ENCODE data around the gene PNPLA6. TPM values are rescaled to one million over a fixed set of nuclear protein-coding genes. Genes with fewer than 3 reads are reported as not detected.
A peak's percentile ranks its signal among the peaks of the same experiment; 100 is the strongest.

The PNPLA6 gene
- 65.6 TPM for polyA plus RNA-seq (2013, experiment 1 of 2)
- 65.2 TPM for polyA plus RNA-seq (2013, experiment 2 of 2)

GRCh38 chr19:7535047-7535997 is at the start of gene PNPLA6:
TSS of gene PNPLA6 (plus strand) at chr19:7535717. CDS start at chr19:7535789, 72 bp downstream.
- H2AFZ ChIP-seq (ENCODE audit: low read depth, low read length): peak within 1 kb of the TSS; percentile 46
- peak within 1 kb of the TSS; percentile 96 for H4K8ac ChIP-seq (ENCODE audit: low read length)
- H3K4ac ChIP-seq (ENCODE audit: low read depth in 1 of 2, low read length in 2 of 2): peak within 1 kb of the TSS; percentile 85 to 94
- peak within 1 kb of the TSS; percentile 8 for H2BK5ac ChIP-seq (ENCODE audit: low read depth, low read length, poor library complexity, severe bottlenecking)
- H3K23ac ChIP-seq (ENCODE audit: low read length in 2 of 2): peak within 1 kb of the TSS in 1 of 2 experiments; percentile 95
- peak within 1 kb of the TSS; percentile 78 to 81 for H2BK12ac ChIP-seq (ENCODE audit: low read length in 2 of 2)
- peaks cover 20% of the 10 kb centered on the region for H3K4me1 ChIP-seq (ENCODE audit: control insufficient read depth, insufficient read depth, low read depth, low read length)
- peak within 1 kb of the TSS; percentile 11 for H2BK120ac ChIP-seq (ENCODE audit: low read depth, low read length)
- peaks cover 48 to 50% of the 10 kb centered on the region in 2 experiments for H3K36me3 ChIP-seq (ENCODE audit: control insufficient read depth in 1 of 2, insufficient read depth in 2 of 2, low read depth in 1 of 2, low read length in 2 of 2)
- peaks cover 33% of the 10 kb centered on the region for H3K79me1 ChIP-seq (replicated peaks; ENCODE audit: low read length, poor library complexity, severe bottlenecking)
- H3K14ac ChIP-seq (ENCODE audit: low read length in 2 of 2): peak within 1 kb of the TSS in 1 of 2 experiments; percentile 86
- under 1% methylated on average over 67 of the region's 76 CpGs for WGBS
- H3K9me3 ChIP-seq (ENCODE audit: control insufficient read depth, low read length): no peaks in the 10 kb centered on the region
- H2AK5ac ChIP-seq (ENCODE audit: low read length, severe bottlenecking): no peak within 1 kb of the TSS
- H4K91ac ChIP-seq (ENCODE audit: low read length): peak within 1 kb of the TSS; percentile 93
- H3K27me3 ChIP-seq (ENCODE audit: control insufficient read depth in 1 of 2, insufficient read depth in 1 of 2, low read length in 2 of 2): no peaks in the 10 kb centered on the region
- peak within 1 kb of the TSS; percentile 94 for H2BK15ac ChIP-seq (ENCODE audit: low read depth, poor library complexity, severe bottlenecking)
- H3K18ac ChIP-seq (ENCODE audit: low read depth in 1 of 2, low read length in 2 of 2): peak within 1 kb of the TSS; percentile 93 to 97
- peak within 1 kb of the TSS; percentile 92 to 95 for H3K4me3 ChIP-seq (ENCODE audit: insufficient read depth in 1 of 2, low read depth in 1 of 2, low read length in 2 of 2)
- H3K9ac ChIP-seq (ENCODE audit: low read length): peak within 1 kb of the TSS; percentile 95
- peak within 1 kb of the TSS; percentile 94 for H3K27ac ChIP-seq (ENCODE audit: low read length, poor library complexity, severe bottlenecking)
- H3K4me2 ChIP-seq (ENCODE audit: low read length, poor library complexity, severe bottlenecking): peak within 1 kb of the TSS; percentile 91
- DNase-seq: peak; percentile 95

GRCh38 chr19:7486923-7487322 is 48.6 kb upstream of the PNPLA6 start:
- Histone ChIP-seq H3K27me3 (ENCODE audit: control insufficient read depth in 1 of 2, insufficient read depth in 1 of 2, low read length in 2 of 2) (peaks cover 0 to 4% of the 10 kb centered on the region in 2 experiments), H2BK15ac (ENCODE audit: low read depth, poor library complexity, severe bottlenecking) (no peak overlapping the region), H3K18ac (ENCODE audit: low read depth in 1 of 2, low read length in 2 of 2) (no peak overlapping the region), H2AK5ac (ENCODE audit: low read length, severe bottlenecking) (no peak overlapping the region), H2AFZ (ENCODE audit: low read depth, low read length) (no peak overlapping the region), H3K23ac (ENCODE audit: low read length in 2 of 2) (no peak overlapping the region), H3K9ac (ENCODE audit: low read length) (no peak overlapping the region), H4K91ac (ENCODE audit: low read length) (no peak overlapping the region), H3K14ac (ENCODE audit: low read length in 2 of 2) (no peak overlapping the region), H3K27ac (ENCODE audit: low read length, poor library complexity, severe bottlenecking) (no peak overlapping the region), H3K4me3 (ENCODE audit: insufficient read depth in 1 of 2, low read depth in 1 of 2, low read length in 2 of 2) (no peak overlapping the region), H3K4ac (ENCODE audit: low read depth in 1 of 2, low read length in 2 of 2) (no peak overlapping the region), H2BK5ac (ENCODE audit: low read depth, low read length, poor library complexity, severe bottlenecking) (no peak overlapping the region), H2BK120ac (ENCODE audit: low read depth, low read length) (no peak overlapping the region), H3K36me3 (ENCODE audit: control insufficient read depth in 1 of 2, insufficient read depth in 2 of 2, low read depth in 1 of 2, low read length in 2 of 2) (peaks cover 4 to 6% of the 10 kb centered on the region in 2 experiments), H2BK12ac (ENCODE audit: low read length in 2 of 2) (no peak overlapping the region), H3K4me1 (ENCODE audit: control insufficient read depth, insufficient read depth, low read depth, low read length) (peaks cover 10% of the 10 kb centered on the region), H3K79me1 (replicated peaks; ENCODE audit: low read length, poor library complexity, severe bottlenecking) (no peaks in the 10 kb centered on the region), H3K4me2 (ENCODE audit: low read length, poor library complexity, severe bottlenecking) (no peak overlapping the region), H3K9me3 (ENCODE audit: control insufficient read depth, low read length) (no peaks in the 10 kb centered on the region), H4K8ac (ENCODE audit: low read length) (no peak overlapping the region)
- WGBS: 92% methylated on average over 2 of the region's 2 CpGs
- DNase-seq: no peak

- H3K4me3 ChIP-seq (ENCODE audit: insufficient read depth in 1 of 2, low read depth in 1 of 2, low read length in 2 of 2): peak within 1 kb of the TSS; percentile 64 to 88
- H3K27me3 ChIP-seq (ENCODE audit: control insufficient read depth in 1 of 2, insufficient read depth in 1 of 2, low read length in 2 of 2): no peaks in the 10 kb centered on the region
- H2BK120ac ChIP-seq (ENCODE audit: low read depth, low read length): peak within 1 kb of the TSS; percentile 61
- H3K27ac ChIP-seq (ENCODE audit: low read length, poor library complexity, severe bottlenecking): no peak within 1 kb of the TSS
- H4K91ac ChIP-seq (ENCODE audit: low read length): peak within 1 kb of the TSS; percentile 80
- H3K36me3 ChIP-seq (ENCODE audit: control insufficient read depth in 1 of 2, insufficient read depth in 2 of 2, low read depth in 1 of 2, low read length in 2 of 2): peaks cover under 1 to 3% of the 10 kb centered on the region in 2 experiments
- H4K8ac ChIP-seq (ENCODE audit: low read length): peak within 1 kb of the TSS; percentile 99
- DNase-seq: peak; percentile 83
- no peaks in the 10 kb centered on the region for H3K79me1 ChIP-seq (replicated peaks; ENCODE audit: low read length, poor library complexity, severe bottlenecking)
- no peaks in the 10 kb centered on the region for H3K9me3 ChIP-seq (ENCODE audit: control insufficient read depth, low read length)
- H2AFZ ChIP-seq (ENCODE audit: low read depth, low read length): peak within 1 kb of the TSS; percentile 73
- H2BK12ac ChIP-seq (ENCODE audit: low read length in 2 of 2): peak within 1 kb of the TSS; percentile 19 to 77
- peaks cover 6% of the 10 kb centered on the region for H3K4me1 ChIP-seq (ENCODE audit: control insufficient read depth, insufficient read depth, low read depth, low read length)
- peak within 1 kb of the TSS; percentile 49 to 57 for H3K4ac ChIP-seq (ENCODE audit: low read depth in 1 of 2, low read length in 2 of 2)
- H3K9ac ChIP-seq (ENCODE audit: low read length): peak within 1 kb of the TSS; percentile 98
- peak within 1 kb of the TSS; percentile 83 to 90 for H3K18ac ChIP-seq (ENCODE audit: low read depth in 1 of 2, low read length in 2 of 2)
- no peak within 1 kb of the TSS for H3K23ac ChIP-seq (ENCODE audit: low read length in 2 of 2)
- H3K14ac ChIP-seq (ENCODE audit: low read length in 2 of 2): no peak within 1 kb of the TSS
- H2BK5ac ChIP-seq (ENCODE audit: low read depth, low read length, poor library complexity, severe bottlenecking): peak within 1 kb of the TSS; percentile 69
- 11% methylated on average over 32 of the region's 49 CpGs for WGBS
- H3K4me2 ChIP-seq (ENCODE audit: low read length, poor library complexity, severe bottlenecking): peak within 1 kb of the TSS; percentile 90
- H2AK5ac ChIP-seq (ENCODE audit: low read length, severe bottlenecking): peak within 1 kb of the TSS; percentile 53
- H2BK15ac ChIP-seq (ENCODE audit: low read depth, poor library complexity, severe bottlenecking): no peak within 1 kb of the TSS
Measured at GRCh38 chr19:7488736-7489353, 46.7 kb upstream of the PNPLA6 start, which contains the start of gene PEX11G. TSS of gene PEX11G (minus strand) at chr19:7489035. CDS start at chr19:7489010, 25 bp downstream.
